Fibroblast of mammary gland (primary cell): ENCODE measurements around the gene CREB3.

Source experiments
- DNase-seq: peaks from one replicate; pipeline ENCODE4 v3.0.0-alpha.2; 2010; ENCODE audit warnings: low read depth
- H3K4me3 ChIP-seq: 2 replicates; pipeline ENCODE4 v1.5.1; 2011; ENCODE audit warnings: low read depth, mild to moderate bottlenecking, low read length, moderate library complexity; ENCODE audit not compliant: control insufficient read depth
- CTCF ChIP-seq: conservative IDR thresholded peaks from 2 replicates; pipeline ENCODE4 v1.5.1; 2011; ENCODE audit warnings: low read depth, low read length, inconsistent platforms; ENCODE audit not compliant: control insufficient read depth, insufficient read depth

CREB3 gene

GRCh38 chr9:35748242-35748857 is 15.9 kb downstream of the CREB3 start:
- H3K4me3 ChIP-seq = peak overlapping the region; percentile 83
- no peak for TF ChIP-seq CTCF
- no peak for DNase-seq

- TF ChIP-seq CTCF = no peak
- H3K4me3 ChIP-seq = peak within 1 kb of the TSS; percentile 83
- peak; percentile 61 for DNase-seq
These were observed 16.5 kb downstream of the CREB3 start, which contains the start of the genes GBA2 and RGP1 for GRCh38 chr9:35748858-35749514. GBA2 (minus strand) TSS chr9:35749228; CDS start chr9:35748704, 524 bp downstream. RGP1 (plus strand) TSS chr9:35749287; CDS start chr9:35749756, 469 bp downstream.

GRCh38 chr9:35749515-35750255 is 17.2 kb downstream of the CREB3 start:
- TF ChIP-seq CTCF = no peak
- H3K4me3 ChIP-seq = peak overlapping the region; percentile 83
- no peak for DNase-seq

- DNase-seq = no peak
- TF ChIP-seq CTCF = no peak
- no peak overlapping the region for H3K4me3 ChIP-seq
These were observed 17.7 kb downstream of the CREB3 start for GRCh38 chr9:35750256-35750531.

- H3K4me3 ChIP-seq = no peak overlapping the region
- no peak for DNase-seq
- no peak for TF ChIP-seq CTCF
These were observed 21.0 kb downstream of the CREB3 start for GRCh38 chr9:35753466-35753865.

- DNase-seq = no peak
- TF ChIP-seq CTCF = no peak
- no peak within 1 kb of the TSS for H3K4me3 ChIP-seq
These were observed 21.8 kb downstream of the CREB3 start, which contains the start of gene MSMP for GRCh38 chr9:35754264-35754663. MSMP (minus strand) TSS chr9:35754276; CDS start chr9:35754129, 147 bp downstream.
